ENCODE measurements around the gene SNCAIP. TPM values are rescaled to one million over a fixed set of nuclear protein-coding genes. Genes with fewer than 3 reads are reported as not detected.

The SNCAIP gene
- total and polyA plus RNA-seq, 2 experiments from 2014 or later, result 6.1 to 11.9 TPM

DNA sequence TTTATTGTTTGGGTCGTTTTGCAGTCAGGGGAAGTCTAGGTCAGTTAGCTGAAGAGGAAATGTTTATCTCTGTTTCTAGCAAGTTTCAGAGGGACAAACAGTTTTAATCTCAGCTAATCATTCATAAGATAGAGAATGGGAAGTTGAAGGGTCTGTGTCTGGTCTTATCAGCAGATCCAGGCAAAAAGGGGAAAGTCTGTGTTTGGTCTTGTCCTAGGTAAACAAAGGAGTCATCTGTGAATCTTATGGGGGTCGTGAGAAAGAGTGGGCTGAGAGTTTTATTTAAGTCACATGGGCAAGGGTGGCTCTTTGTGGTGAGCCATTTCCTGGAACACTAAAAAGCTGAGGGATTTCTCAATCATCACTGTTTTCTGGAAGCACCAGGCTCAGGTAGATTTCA, 5.6 kb upstream of the SNCAIP start:
- H3K9me3 Mint-ChIP-seq, result no peaks in the 10 kb centered on the region
- H3K27me3 ChIP-seq (ENCODE audit: insufficient read depth), result peaks cover 17% of the 10 kb centered on the region
- no peaks in the 10 kb centered on the region for H3K79me2 ChIP-seq (replicated peaks; ENCODE audit: insufficient read depth)
- no peak overlapping the region for H3K27ac Mint-ChIP-seq
- H3K4me2 ChIP-seq, result no peak overlapping the region
- no peak overlapping the region for H3K4me3 ChIP-seq
- H3K9me2 ChIP-seq (ENCODE audit: insufficient read depth), result no peaks in the 10 kb centered on the region
- 0 out of 2 replicates have a peak, but pooled peaks cover 7% of the 10 kb centered on the region for H3F3A ChIP-seq (replicated peaks; ENCODE audit: low read depth)
- ATAC-seq, result no peak
- peaks cover 10% of the 10 kb centered on the region; the same call in 2 of the 3 replicates for H3K4me1 Mint-ChIP-seq
- no peaks in the 10 kb centered on the region for H3K36me3 Mint-ChIP-seq (ENCODE audit: low read depth)
- DNase-seq (ENCODE audit: low spot score), result no peak
- TF ChIP-seq EZH2 (IDR thresholded peaks at IDR 0.05; ENCODE audit: low read depth, unreplicated experiment) (no peak), ZNF331 (CRISPR knock-in tag; IDR thresholded peaks at IDR 0.05; ENCODE audit: low read depth) (no peak), ZNF114 (CRISPR knock-in tag; IDR thresholded peaks at IDR 0.05) (no peak), CREB1 (CRISPR knock-in tag; IDR thresholded peaks at IDR 0.05; ENCODE audit: low read depth) (no peak), JUNB (IDR thresholded peaks at IDR 0.05; ENCODE audit: unreplicated experiment) (no peak), EZH2phosphoT487 (IDR thresholded peaks at IDR 0.05; ENCODE audit: unreplicated experiment) (no peak), POLR2AphosphoS5 (IDR thresholded peaks at IDR 0.05; ENCODE audit: low read depth) (no peak), NANOG (IDR thresholded peaks at IDR 0.05; ENCODE audit: borderline replicate concordance) (no peak)
- TF ChIP-seq, protein P1, sequence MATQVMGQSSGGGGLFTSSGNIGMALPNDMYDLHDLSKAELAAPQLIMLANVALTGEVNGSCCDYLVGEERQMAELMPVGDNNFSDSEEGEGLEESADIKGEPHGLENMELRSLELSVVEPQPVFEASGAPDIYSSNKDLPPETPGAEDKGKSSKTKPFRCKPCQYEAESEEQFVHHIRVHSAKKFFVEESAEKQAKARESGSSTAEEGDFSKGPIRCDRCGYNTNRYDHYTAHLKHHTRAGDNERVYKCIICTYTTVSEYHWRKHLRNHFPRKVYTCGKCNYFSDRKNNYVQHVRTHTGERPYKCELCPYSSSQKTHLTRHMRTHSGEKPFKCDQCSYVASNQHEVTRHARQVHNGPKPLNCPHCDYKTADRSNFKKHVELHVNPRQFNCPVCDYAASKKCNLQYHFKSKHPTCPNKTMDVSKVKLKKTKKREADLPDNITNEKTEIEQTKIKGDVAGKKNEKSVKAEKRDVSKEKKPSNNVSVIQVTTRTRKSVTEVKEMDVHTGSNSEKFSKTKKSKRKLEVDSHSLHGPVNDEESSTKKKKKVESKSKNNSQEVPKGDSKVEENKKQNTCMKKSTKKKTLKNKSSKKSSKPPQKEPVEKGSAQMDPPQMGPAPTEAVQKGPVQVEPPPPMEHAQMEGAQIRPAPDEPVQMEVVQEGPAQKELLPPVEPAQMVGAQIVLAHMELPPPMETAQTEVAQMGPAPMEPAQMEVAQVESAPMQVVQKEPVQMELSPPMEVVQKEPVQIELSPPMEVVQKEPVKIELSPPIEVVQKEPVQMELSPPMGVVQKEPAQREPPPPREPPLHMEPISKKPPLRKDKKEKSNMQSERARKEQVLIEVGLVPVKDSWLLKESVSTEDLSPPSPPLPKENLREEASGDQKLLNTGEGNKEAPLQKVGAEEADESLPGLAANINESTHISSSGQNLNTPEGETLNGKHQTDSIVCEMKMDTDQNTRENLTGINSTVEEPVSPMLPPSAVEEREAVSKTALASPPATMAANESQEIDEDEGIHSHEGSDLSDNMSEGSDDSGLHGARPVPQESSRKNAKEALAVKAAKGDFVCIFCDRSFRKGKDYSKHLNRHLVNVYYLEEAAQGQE (IDR thresholded peaks at IDR 0.05; ENCODE audit: unreplicated experiment), result no peak
- TF ChIP-seq, protein P2, sequence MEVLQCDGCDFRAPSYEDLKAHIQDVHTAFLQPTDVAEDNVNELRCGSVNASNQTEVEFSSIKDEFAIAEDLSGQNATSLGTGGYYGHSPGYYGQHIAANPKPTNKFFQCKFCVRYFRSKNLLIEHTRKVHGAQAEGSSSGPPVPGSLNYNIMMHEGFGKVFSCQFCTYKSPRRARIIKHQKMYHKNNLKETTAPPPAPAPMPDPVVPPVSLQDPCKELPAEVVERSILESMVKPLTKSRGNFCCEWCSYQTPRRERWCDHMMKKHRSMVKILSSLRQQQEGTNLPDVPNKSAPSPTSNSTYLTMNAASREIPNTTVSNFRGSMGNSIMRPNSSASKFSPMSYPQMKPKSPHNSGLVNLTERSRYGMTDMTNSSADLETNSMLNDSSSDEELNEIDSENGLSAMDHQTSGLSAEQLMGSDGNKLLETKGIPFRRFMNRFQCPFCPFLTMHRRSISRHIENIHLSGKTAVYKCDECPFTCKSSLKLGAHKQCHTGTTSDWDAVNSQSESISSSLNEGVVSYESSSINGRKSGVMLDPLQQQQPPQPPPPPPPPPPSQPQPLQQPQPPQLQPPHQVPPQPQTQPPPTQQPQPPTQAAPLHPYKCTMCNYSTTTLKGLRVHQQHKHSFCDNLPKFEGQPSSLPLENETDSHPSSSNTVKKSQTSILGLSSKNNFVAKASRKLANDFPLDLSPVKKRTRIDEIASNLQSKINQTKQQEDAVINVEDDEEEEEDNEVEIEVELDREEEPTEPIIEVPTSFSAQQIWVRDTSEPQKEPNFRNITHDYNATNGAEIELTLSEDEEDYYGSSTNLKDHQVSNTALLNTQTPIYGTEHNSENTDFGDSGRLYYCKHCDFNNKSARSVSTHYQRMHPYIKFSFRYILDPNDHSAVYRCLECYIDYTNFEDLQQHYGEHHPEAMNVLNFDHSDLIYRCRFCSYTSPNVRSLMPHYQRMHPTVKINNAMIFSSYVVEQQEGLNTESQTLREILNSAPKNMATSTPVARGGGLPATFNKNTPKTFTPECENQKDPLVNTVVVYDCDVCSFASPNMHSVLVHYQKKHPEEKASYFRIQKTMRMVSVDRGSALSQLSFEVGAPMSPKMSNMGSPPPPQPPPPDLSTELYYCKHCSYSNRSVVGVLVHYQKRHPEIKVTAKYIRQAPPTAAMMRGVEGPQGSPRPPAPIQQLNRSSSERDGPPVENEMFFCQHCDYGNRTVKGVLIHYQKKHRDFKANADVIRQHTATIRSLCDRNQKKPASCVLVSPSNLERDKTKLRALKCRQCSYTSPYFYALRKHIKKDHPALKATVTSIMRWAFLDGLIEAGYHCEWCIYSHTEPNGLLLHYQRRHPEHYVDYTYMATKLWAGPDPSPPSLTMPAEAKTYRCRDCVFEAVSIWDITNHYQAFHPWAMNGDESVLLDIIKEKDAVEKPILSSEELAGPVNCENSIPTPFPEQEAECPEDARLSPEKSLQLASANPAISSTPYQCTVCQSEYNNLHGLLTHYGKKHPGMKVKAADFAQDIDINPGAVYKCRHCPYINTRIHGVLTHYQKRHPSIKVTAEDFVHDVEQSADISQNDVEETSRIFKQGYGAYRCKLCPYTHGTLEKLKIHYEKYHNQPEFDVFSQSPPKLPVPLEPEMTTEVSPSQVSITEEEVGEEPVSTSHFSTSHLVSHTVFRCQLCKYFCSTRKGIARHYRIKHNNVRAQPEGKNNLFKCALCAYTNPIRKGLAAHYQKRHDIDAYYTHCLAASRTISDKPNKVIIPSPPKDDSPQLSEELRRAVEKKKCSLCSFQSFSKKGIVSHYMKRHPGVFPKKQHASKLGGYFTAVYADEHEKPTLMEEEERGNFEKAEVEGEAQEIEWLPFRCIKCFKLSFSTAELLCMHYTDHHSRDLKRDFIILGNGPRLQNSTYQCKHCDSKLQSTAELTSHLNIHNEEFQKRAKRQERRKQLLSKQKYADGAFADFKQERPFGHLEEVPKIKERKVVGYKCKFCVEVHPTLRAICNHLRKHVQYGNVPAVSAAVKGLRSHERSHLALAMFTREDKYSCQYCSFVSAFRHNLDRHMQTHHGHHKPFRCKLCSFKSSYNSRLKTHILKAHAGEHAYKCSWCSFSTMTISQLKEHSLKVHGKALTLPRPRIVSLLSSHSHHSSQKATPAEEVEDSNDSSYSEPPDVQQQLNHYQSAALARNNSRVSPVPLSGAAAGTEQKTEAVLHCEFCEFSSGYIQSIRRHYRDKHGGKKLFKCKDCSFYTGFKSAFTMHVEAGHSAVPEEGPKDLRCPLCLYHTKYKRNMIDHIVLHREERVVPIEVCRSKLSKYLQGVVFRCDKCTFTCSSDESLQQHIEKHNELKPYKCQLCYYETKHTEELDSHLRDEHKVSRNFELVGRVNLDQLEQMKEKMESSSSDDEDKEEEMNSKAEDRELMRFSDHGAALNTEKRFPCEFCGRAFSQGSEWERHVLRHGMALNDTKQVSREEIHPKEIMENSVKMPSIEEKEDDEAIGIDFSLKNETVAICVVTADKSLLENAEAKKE (CRISPR knock-in tag; IDR thresholded peaks at IDR 0.05), result no peak
- TF ChIP-seq, protein P3, sequence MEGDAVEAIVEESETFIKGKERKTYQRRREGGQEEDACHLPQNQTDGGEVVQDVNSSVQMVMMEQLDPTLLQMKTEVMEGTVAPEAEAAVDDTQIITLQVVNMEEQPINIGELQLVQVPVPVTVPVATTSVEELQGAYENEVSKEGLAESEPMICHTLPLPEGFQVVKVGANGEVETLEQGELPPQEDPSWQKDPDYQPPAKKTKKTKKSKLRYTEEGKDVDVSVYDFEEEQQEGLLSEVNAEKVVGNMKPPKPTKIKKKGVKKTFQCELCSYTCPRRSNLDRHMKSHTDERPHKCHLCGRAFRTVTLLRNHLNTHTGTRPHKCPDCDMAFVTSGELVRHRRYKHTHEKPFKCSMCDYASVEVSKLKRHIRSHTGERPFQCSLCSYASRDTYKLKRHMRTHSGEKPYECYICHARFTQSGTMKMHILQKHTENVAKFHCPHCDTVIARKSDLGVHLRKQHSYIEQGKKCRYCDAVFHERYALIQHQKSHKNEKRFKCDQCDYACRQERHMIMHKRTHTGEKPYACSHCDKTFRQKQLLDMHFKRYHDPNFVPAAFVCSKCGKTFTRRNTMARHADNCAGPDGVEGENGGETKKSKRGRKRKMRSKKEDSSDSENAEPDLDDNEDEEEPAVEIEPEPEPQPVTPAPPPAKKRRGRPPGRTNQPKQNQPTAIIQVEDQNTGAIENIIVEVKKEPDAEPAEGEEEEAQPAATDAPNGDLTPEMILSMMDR (conservative IDR thresholded peaks at IDR 0.05; ENCODE audit: low read depth in 2 of 2), result no peak
- TF ChIP-seq, protein P4, sequence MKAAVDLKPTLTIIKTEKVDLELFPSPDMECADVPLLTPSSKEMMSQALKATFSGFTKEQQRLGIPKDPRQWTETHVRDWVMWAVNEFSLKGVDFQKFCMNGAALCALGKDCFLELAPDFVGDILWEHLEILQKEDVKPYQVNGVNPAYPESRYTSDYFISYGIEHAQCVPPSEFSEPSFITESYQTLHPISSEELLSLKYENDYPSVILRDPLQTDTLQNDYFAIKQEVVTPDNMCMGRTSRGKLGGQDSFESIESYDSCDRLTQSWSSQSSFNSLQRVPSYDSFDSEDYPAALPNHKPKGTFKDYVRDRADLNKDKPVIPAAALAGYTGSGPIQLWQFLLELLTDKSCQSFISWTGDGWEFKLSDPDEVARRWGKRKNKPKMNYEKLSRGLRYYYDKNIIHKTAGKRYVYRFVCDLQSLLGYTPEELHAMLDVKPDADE (IDR thresholded peaks at IDR 0.05), result no peak
- H3K27ac ChIP-seq (ENCODE audit: low read depth), result no peak overlapping the region
- H3K27me3 Mint-ChIP-seq (ENCODE audit: insufficient read depth, low read depth, poor library complexity), result peaks cover 11% of the 10 kb centered on the region
- no peaks in the 10 kb centered on the region for H4K20me1 ChIP-seq (replicated peaks; ENCODE audit: insufficient read depth)
- H3K4me3 Mint-ChIP-seq, result no peak overlapping the region
- peak overlapping the region; percentile 67; the same call in 1 of the 2 replicates for H2AFZ ChIP-seq
- peaks cover 8% of the 10 kb centered on the region; the same call in 1 of the 2 replicates for H3K4me1 ChIP-seq (ENCODE audit: insufficient read depth)
- H3K36me3 ChIP-seq (ENCODE audit: insufficient read depth), result no peaks in the 10 kb centered on the region

Data from GM23338 (cell line).